GM21619 (cell line): Measurements from ENCODE around the gene DNAJC8.

Experiments
- ATAC-seq: cut with Tn5 transposase; IDR thresholded peaks from one replicate; pipeline ENCODE4 v1.9.1; 2021; ENCODE audit not compliant: unreplicated experiment

The DNAJC8 gene, protein sequence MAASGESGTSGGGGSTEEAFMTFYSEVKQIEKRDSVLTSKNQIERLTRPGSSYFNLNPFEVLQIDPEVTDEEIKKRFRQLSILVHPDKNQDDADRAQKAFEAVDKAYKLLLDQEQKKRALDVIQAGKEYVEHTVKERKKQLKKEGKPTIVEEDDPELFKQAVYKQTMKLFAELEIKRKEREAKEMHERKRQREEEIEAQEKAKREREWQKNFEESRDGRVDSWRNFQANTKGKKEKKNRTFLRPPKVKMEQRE

DNA sequence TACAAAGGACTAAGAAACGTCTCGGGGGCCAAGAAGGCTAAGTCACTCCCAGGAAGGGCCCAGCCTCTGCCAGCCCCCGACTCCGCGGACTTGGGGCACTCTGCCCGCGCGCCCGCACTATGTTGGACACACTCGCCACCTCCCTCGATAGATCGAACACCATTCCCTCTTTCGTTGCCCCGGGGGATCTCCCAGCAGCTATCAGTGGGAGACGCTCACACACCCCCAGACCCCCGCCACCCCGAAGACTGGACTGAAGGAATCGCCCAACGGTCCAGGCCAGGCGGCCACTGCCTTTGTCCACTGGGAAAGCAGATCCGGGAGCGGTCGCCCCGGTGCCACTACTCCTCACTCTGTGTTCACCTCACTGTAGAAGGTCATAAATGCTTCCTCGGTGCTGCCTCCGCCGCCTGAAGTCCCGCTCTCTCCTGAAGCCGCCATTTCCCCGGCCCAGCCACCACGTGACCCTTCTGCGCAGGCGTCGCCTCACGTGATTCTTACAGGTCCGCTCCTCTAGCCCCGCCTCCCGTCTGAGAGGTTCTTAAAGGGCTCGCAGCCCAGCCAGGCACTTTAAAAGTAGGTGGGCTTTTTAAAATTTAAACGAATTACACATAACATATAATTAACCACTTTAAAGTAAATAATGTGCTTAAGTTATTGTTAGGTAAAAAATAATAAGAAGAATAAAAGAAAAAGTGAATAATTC is at the start of gene DNAJC8:
DNAJC8 (minus strand) TSS at position 472 of the 706 bp plus-strand sequence; CDS start at position 441, 31 bp downstream.
- peak; percentile 40 for ATAC-seq

DNA sequence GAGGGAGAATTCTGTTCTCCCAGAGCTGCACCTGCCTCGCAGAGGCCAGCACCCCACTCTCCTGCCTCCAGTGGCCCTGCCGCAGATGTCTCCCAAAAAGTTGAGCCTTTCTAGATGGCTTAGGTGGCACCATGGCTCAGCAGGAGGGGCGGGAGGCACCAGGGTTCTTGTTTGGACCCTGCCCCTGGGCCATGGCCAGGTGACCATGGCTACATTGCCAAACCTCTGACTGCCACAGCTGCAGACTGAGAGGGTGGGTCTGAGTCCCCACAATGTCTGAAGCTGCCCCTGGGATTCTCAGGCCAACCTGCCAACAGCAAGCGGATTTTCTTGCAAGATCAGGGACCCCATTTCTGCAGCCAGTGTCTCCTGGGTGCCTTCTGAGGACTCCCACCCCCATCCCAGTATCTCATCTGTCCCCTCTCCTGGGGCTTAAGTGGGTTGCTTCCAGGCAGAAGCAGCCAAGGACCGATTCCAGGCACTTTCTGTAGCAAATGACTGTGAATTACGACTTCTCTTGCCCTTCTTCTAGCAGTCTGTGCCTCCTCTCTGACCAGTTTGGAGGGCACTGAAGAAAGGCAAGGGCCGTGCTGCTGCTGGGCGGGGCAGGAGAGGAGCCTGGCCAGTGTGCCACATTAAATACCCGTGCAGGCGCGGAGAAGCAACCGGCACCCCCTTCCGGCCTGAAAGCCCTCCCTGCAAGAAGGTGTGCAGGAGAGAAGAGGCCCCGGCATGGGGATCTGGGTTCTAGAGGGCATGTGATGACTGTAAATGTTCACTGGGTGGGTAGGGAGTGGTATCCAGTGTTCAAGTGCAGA is 49.0 kb upstream of the DNAJC8 start:
- ATAC-seq, result no peak

DNA sequence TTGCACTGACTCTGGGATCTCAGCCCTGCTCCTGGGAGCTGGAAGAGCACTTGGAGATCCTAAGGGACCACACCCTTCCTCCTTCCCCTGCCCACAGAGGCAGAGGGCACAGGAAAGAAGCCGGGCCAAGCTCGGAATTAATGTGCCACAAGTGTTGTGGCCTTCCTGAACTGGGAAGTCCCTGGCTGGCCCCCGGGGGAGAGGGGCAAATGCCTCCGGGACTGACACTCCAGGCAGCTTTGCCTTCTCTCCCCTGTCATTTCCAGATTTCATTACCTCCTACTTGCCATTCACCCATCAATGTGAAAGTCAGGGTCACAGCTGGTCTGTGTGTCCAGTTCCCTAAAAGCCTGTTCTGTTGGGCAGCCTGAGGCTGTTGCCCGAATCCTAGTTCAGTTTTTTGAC is 48.1 kb upstream of the DNAJC8 start:
- no peak for ATAC-seq

DNA sequence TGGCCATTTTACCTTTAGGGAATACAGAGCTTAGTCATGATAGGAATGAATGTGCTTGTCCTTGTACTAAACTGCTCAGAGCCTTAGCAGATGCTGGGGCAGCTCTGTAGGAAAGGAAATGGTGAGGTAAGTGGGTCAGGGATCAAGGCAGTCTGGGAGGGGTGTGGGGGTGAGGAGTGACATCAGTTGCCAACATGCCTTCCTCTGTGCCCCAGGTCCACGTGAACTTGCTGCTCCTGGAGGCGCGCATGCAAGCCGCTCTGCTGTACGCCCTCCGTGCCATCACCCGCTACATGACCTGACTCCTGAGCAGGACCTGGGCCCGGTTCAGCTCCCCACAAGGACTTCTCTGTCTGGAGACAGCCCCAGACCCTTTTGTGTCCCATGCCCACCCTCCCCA is 47.7 kb upstream of the DNAJC8 start:
- ATAC-seq, result no peak

DNA sequence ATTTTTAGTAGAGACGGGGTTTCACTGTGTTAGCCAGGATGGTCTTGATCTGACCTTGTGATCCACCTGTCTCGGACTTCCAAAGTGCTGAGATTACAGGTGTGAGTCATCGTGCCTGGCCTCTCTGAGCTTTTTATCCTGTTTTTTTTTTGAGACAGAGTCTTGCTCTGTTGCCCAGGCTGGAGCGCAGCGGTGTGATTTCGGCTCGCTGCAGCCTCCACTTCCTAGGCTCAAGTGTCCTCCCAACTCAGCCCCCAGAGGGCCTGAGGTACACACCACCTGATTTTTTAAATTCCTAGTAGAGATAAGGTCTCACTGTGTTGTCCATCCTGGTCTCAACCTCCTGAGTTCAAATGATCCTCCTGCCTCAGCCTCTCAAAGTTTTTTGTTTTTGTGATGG is 46.9 kb upstream of the DNAJC8 start:
- no peak for ATAC-seq

DNA sequence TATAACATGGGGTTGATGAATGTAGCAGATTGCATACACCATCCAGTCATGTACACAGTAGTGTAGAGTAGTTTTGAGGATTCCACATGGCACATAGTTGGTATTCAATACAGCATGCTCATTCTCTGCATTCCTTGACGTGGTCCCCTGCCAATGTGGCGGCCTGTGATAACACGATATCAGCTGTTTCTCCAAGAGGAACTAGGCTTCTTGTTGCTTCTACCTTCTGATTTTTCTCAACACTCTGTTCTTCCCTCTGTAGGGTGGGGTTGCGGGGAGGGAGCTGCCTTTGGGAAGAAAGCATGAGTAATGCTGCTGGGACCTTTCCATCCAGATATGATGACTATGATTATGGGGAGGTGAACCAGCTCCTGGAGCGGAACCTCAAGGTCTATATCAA is 45.9 kb upstream of the DNAJC8 start:
- no peak for ATAC-seq

DNA sequence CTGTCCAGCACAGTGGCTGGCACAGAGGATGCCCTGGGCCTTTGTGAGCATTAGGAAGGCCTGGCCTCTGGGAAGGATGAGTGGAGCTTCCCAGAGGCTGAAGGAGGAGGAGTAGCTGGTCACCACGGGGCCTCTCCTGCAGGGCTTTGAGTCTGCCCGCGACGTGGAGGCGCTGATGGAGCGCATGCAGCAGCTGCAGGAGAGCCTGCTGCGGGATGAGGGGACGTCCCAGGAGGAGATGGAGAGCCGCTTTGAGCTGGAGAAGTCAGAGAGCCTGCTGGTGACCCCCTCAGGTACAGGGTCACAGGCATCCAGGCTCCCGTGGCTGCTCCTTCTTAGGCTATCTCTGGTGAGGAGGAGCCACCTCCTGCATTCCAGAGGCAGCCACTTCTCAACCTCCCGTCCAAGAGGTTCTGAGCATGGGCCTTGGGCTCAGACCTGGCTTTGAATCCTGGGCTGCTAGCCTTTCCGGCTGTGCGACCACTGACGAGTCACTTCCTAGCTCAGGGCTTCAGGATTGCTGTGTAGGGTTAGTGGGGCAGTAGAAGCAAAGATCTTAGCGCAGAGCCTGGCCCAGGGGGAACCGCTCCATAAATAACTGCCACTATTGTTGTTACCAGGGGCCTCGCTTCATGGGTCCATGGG is 40.5 kb upstream of the DNAJC8 start:
- ATAC-seq, result no peak

DNA sequence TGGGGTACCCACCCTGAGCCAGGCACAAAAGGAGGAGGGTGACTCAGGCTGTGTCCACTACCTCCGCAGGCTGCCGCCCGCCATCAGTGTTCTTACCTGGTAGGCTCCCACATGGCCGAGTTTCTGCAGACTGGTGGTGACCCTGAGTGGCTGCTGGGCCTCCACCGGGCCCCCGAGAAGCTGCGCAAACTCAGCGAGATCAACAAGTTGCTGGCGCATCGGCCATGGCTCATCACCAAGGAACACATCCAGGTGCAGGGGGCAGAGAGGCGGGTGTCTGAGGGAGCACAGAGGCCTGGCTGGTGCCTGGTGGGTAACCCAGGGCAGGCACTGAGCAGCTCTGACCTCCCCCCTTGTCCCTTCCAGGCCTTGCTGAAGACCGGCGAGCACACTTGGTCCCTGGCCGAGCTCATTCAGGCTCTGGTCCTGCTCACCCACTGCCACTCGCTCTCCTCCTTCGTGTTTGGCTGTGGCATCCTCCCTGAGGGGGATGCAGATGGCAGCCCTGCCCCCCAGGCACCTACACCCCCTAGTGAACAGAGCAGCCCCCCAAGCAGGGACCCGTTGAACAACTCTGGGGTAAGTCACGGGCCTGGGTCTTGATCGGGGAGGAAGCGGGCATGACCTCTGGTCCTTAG is 39.5 kb upstream of the DNAJC8 start:
- ATAC-seq, result no peak

DNA sequence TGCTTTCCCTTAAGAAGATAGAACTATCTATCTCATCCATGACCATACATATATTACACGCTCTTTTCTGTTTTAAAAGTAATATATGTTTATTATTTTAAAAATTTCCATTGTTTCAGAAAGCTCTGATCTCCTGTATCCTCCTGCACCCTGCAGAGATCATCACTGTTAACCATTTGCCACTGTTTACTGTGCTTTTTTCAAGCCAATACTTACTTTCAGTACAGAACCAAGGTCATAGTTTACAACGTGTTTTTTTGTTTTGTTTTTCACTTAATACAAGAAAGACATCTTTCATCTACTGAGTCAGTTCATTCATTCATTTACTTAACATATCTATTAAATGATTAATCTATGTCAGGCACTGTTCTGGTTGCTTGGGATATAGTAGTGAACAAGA is 36.7 kb upstream of the DNAJC8 start:
- ATAC-seq, result no peak

DNA sequence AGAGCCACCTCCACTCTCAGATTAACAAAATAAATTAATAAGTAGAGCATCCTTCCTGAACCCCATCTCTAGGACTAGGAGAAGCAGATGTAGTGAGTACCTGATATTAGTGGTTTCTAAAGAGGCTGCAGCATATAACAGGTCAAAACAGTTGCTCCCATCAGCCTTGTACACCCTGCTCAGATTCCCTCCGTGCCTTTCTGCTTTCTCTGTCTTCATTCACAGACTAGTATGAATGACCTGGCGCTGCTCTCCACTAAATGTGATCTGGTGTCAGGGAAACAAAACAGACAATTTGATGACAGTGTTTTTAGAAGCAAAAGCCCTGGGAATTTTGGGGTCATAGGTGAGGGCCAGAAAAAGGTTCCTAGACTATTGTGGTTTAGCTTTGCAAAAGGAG is 34.8 kb upstream of the DNAJC8 start:
- no peak for ATAC-seq

DNA sequence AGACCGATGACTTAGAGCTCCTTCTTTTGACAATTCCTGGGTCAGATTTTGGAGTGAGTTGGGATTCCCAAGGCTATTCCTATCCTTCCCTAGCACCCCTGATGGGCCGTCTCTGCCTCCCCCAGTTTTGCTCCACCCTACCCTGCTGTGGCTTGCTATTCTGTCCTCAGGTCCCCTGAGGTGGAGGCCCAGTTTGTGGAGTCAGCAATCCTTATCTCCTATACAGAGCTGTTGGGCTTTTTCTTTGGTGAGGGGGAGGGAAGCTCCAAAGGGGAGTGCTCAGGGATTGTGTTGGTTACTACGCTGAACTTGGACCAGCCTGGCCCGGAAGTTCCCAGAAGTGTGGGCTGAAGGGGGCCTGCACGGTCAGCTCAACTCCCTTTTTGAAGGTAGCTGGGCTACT is 34.1 kb upstream of the DNAJC8 start:
- ATAC-seq, result no peak

DNA sequence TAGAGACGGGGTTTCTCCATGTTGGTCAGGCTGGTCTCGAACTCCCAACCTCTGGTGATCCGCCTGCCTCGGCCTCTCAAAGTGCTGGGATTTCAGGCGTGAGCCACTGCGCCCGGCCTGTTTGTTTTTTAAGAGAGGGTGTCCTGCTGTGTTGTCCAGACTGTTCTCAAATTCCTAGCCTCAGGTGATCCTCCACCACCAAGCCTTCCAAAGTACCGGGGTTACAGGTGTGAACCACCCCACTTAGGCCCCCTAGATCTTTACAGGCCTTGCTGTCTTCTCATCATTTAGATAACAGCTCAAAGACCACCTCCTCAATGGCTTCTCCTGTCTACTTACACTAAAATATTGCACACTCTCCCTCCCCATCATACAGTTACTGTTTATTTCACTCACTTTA is 32.7 kb upstream of the DNAJC8 start:
- ATAC-seq, result no peak

DNA sequence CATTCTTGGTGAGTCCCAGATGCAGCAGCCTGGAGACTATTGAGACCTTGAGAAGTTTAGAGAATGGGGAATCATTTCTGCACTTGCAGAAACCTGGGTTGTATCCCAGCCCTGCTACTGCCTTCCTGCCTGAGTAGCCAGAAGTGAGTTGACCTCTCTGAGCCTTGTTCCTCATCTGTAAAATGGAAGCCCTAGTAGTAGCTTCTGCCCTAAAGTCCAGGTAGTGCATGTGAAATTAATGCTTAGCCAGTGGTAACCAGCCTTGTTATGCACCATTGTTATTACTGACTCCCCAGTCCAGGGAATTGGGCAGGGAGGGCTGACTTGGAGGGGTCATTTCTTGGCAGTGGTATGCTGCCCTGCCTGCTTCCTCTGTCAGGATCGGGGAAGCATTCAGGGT is 32.1 kb upstream of the DNAJC8 start:
- no peak for ATAC-seq

DNA sequence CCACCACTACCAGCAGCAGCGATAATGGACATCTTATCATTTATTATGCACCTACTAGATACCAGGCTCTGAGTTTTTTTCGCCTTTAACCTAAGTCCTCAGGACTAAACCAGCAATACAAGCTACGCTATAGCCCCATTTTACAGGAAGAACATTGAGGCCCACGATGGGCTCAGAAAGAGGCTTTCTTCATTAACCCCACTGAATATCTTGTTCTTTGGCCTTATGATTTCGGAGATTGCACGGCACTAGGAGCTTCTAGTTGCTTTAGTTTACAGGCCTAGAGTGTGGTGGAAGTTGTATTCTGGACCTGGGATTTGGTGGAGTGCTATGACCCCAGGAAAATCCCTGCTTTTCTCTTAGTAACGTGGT is 28.0 kb upstream of the DNAJC8 start:
- no peak for ATAC-seq

DNA sequence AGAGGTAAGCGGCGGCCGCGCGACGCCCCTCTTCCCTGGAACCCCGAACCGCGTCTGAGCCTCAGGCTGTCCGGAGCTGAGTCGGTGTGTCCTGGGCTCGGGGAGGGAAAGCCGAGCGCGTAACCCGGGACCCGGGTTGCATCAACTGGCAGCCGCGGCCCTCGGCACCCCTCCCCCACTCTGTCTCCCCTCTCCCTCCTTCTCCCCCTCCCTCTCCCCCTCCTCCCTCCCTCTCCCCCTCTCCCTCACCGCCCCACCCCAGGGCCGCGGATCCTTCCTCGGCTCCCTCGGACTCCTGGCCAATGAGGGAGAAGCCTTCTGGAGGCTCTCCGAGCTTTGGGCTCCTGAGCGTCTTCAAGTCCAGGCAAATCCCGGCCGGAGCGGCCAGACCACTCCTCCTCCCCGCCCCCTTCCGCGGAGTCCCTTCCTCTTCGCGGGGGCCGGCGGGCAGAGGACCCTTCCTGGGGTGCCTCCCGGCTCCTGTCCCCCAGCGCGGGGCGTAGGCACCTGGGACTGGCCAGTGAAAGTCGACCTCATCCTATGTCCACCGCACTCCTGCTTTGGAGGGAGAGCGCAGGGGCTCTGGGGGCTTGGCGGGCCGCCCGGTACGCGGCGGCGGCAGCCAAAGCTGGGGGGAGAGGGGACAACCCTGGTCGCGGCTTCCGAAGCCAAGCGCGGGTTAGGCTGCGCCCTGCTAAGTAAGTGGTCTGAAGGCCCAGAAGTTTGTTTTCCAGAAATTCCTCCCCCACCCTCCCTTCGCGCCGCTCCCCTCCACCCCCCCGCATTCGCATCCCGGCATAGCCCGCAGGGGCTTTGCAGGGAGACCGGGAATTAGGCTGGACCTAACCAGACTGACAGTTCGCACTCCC is 27.3 kb upstream of the DNAJC8 start:
- no peak for ATAC-seq

DNA sequence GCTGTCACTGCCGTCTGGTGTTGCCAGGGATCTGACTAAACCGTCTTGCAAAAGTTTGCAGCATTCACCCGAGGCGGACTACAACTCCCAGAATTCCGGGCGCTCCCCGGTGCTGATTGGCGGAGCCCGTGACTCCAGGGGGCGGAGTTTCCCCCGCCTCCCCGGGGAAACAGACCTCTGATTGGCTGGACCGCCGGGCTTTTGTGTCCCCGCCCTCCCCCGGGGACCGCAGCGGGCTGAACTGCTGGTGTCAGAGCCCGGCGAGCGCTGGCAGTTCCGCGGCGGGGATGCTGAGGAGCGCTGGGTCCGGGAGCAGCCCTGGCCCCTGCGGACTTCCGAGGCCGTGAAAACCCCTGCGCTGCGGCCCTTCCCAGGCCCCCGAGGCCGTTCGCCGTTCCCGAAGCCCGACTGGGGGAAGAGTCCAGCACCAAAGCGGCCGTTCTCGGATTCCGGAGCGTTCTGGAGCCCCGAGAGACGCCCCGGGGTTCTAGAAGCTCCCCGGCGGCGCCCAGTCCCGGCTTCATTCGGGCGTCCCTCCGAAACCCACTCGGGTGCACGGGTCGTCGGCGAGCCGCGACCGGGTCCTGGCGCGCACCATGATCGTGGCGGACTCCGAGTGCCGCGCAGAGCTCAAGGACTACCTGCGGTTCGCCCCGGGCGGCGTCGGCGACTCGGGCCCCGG is 26.6 kb upstream of the DNAJC8 start, which contains the start of gene SESN2:
SESN2 (plus strand) TSS at position 267 of the 682 bp plus-strand sequence; CDS start at position 597, 330 bp downstream.
- ATAC-seq, result peak; percentile 92

DNA sequence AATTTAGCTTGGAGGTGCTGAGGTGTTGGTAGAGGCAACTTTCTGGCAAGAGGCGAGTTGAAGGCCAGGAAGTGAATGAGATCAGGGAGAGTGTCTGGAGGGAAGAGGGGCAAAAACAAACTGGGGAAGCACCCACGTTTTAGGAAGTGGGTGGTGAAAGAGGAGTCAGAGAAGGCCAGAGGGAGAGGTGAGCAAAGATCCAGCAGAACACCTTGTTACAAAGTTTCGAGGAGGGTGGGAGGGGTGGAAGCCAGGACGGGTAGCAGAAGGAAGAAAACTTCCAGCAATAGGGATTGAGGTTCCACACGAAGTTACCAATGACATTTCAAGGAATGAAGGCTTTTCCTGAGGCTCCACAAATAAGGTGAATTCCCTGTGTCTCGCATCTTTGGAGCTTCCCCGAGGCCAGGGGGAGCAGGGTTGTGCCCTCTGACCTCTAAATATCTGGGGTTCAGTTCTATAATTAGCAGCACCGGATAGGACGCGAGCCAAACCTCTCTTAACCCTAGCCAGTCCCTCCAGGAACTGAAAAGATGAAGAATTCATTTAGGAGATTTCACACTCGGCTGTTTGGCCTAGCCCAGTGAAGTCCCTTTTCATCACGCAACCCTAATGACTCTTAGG is 25.9 kb upstream of the DNAJC8 start:
- no peak for ATAC-seq

DNA sequence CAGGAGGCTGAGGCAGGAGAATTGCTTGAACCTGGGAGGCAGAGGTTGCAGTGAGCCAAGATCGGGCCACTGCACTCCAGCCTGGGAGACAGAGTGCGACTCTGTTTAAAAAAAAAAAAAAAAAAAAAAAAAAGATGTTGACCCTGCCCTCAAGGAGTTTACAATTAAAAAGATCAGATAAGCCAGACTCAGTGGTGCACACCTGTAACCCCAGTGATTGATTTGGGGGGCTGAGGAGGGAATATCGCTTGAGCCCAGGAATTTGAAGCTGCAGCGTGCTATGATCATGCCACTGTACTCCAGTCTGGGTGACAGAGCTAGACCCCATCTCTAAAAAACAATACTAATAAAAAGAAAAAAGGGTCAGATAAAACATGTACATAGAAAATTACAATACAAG is 24.9 kb upstream of the DNAJC8 start:
- ATAC-seq, result no peak
